Peyer's patch (tissue), 4 donors: ENCODE measurements around the gene DEFB108B.
"Not testable (repeated sequence)": the region's sequence is repeated elsewhere in the genome, so short reads cannot be mapped to it uniquely, and the experiment has no call there.

Experiments
- POLR2A ChIP-seq, 2 donors: fragments of 450-650 bp; IDR thresholded peaks; one replicate each; pipeline ENCODE4 v1.5.1; 2017; ENCODE audit warnings: antibody characterized with exemption in 2 of 2, mild to moderate bottlenecking in 2 of 2, moderate library complexity in 2 of 2
- TF ChIP-seq, protein P1 (sequence below), 6 experiments: fragments of 450-650 bp in 4 of 6; fragments of 200-600 bp in 2 of 6; sonication (generic) in 1 of 6; IDR thresholded peaks; one replicate each; pipeline ENCODE4 v1.5.1; 2017 to 2019; ENCODE audit warnings: antibody characterized with exemption in 6 of 6, mild to moderate bottlenecking in 3 of 6, moderate library complexity in 1 of 6

DNA sequence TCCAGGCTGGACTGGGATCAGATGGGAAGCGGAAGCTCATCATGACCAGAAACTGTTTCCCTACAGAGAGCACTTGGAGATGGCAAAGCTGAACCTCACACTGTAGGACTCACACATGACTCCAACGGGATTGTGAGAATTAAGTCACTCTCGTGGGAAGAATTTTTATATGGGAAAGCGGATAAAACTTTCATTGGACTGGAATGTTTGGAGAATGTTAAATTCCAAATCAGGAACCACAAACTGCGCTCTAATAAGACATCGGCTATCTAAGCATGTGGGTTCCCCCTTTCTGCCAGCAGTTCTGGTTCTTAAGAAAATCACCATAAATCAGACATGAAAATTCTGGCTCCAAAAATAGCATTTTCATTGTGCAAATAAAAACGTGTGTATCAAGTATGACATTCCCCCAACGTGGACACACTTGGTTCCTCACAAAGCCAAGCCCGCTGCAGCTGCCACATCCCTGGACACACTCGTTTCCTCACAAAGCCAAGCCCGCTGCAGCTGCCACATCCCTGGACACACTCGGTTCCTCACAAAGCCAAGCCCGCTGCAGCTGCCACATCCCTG, 33.4 kb upstream of the DEFB108B start:
- TF ChIP-seq, protein P1, sequence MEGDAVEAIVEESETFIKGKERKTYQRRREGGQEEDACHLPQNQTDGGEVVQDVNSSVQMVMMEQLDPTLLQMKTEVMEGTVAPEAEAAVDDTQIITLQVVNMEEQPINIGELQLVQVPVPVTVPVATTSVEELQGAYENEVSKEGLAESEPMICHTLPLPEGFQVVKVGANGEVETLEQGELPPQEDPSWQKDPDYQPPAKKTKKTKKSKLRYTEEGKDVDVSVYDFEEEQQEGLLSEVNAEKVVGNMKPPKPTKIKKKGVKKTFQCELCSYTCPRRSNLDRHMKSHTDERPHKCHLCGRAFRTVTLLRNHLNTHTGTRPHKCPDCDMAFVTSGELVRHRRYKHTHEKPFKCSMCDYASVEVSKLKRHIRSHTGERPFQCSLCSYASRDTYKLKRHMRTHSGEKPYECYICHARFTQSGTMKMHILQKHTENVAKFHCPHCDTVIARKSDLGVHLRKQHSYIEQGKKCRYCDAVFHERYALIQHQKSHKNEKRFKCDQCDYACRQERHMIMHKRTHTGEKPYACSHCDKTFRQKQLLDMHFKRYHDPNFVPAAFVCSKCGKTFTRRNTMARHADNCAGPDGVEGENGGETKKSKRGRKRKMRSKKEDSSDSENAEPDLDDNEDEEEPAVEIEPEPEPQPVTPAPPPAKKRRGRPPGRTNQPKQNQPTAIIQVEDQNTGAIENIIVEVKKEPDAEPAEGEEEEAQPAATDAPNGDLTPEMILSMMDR (IDR thresholded peaks at IDR 0.05) = not testable (repeated sequence)
- TF ChIP-seq POLR2A (IDR thresholded peaks at IDR 0.05) = not testable (repeated sequence)
